GM19372 (cell line): ENCODE data around the gene XPR1.

ENCODE experiments used
- ATAC-seq: cut with Tn5 transposase; IDR thresholded peaks from one replicate; pipeline ENCODE4 v1.9.1; 2021; ENCODE audit warnings: mild to moderate bottlenecking, low read depth, moderate library complexity; ENCODE audit not compliant: unreplicated experiment

Gene XPR1

GRCh38 chr1:180924939-180925338, 293.1 kb downstream of the XPR1 start:
- ATAC-seq = no peak

- ATAC-seq = no peak
These were observed 293.7 kb downstream of the XPR1 start for GRCh38 chr1:180925471-180926051.

GRCh38 chr1:180926164-180926981, 294.6 kb downstream of the XPR1 start:
- ATAC-seq = peak; percentile 57

- no peak for ATAC-seq
These were observed 295.5 kb downstream of the XPR1 start for GRCh38 chr1:180927348-180927747.

GRCh38 chr1:180927841-180928240, 296.0 kb downstream of the XPR1 start:
- ATAC-seq = no peak

DNA sequence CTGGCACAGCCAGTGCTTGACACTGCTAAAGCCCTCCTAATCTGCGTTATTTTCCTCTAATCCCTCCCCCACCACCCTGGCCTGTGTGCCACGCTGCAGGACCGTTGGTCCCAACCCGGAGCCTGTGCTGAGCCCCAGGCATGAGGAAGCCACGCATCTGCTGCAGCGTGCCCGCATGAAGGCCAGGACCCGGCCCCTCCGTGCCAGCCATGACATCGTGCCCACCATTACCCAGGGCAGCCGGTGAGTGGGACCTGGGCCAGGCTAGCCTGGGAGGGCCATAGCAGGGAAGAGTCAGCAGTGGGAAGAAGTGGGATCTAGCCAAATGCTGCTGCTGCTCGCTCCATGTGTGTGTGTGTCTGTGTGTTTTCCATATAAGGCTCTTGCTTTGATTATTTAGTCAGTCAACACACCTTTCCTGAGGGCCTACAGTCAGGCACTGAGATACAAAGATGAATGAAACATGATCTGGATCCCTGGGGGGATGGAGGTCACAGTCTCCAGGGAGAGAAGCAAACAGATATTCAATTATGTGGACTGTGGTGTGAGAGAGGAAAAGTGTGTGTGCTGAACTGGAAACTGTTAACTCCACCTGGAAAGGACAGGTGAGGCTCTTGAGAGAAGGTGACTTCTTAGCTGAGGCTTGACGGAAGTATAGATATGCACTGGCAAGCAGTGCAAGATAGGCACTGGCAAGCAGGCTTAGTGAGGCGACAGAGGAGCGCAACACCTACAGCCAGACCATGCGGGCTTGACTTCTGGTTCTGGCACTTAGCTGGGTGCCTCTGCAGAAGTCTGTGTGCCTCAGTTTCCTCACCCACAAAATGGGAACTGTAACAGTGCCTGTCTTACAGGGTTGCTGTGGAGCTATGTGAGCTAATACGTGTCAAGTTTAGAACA, 296.8 kb downstream of the XPR1 start:
- ATAC-seq = no peak

DNA sequence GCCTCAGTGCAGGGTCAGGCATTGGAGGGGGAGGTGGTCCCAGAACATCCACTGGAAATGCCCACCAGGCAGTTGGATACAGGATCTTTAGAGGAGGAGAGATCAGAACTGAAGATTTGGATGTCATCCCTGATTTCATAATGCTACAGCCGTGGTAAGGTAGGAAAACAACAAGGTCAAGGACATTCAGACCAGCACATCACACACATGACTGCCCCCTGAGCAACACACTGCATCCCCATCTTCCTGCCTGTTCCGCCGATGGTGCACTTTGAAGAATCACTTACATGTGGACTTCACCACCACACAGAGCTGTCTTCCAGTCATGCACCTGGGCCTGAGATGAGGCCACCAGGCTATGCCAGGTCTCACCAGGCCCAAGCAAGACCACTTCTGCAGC, 297.6 kb downstream of the XPR1 start:
- no peak for ATAC-seq

DNA sequence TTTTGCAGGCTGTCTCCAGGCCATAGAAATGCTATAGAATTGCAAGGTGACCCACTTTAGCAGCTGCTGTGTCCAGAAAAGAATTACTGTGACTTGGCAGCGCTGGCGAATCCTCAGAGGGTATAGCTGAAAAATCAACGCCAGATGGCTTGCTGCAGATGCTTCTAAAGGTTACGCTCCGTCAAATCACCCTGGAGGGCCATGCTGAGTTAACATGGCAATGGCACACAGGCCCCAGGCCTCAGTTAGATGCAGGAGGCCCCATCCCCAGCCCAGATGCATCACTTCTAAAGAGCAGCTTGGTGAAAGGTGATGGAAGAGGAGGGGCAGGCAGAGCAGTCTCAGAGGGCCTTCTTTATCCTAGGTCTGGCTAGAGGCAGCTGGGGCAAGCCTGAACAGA, 298.9 kb downstream of the XPR1 start:
- ATAC-seq = no peak

GRCh38 chr1:180931529-180931928, 299.7 kb downstream of the XPR1 start:
- no peak for ATAC-seq

- no peak for ATAC-seq
These were observed 300.6 kb downstream of the XPR1 start for GRCh38 chr1:180932378-180932777.

DNA sequence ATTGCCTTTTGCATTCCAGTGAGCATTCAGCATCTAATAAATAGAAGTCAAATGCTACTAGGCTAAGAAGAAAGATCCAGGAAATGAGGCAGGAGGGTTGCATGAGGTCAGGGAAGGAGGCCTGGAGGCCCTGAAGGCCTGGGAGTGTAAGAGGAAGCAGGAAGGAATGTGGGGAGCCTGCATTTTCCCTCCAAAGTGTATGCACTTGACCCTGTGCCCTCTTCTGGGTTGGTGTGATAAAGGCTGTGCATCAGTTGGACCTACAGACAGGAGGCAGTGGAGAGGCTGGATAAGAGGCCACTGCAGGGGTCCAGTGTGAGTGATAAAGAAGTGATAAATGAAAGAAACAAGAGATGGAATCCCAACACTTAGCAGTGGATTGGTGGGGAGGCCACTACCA, 301.3 kb downstream of the XPR1 start:
- ATAC-seq = no peak

DNA sequence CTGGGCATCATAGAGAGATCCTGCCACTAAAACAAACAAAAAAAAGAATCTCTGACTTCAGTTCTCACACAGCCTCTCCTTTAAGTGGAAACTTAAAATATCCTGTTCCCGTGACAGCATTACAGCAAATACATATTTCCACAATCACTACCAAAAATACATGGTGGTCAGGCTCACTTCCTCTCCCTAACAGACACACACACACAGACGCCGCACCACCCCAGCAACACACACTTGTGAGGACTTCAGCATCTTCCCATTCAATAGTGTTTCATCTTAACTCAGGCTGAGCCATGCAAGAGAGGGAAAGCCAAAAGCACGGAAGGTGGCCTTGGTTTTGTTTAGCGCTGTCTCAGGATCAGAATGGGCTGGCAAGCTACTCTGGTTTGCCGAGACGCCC, 302.7 kb downstream of the XPR1 start:
- ATAC-seq = no peak

DNA sequence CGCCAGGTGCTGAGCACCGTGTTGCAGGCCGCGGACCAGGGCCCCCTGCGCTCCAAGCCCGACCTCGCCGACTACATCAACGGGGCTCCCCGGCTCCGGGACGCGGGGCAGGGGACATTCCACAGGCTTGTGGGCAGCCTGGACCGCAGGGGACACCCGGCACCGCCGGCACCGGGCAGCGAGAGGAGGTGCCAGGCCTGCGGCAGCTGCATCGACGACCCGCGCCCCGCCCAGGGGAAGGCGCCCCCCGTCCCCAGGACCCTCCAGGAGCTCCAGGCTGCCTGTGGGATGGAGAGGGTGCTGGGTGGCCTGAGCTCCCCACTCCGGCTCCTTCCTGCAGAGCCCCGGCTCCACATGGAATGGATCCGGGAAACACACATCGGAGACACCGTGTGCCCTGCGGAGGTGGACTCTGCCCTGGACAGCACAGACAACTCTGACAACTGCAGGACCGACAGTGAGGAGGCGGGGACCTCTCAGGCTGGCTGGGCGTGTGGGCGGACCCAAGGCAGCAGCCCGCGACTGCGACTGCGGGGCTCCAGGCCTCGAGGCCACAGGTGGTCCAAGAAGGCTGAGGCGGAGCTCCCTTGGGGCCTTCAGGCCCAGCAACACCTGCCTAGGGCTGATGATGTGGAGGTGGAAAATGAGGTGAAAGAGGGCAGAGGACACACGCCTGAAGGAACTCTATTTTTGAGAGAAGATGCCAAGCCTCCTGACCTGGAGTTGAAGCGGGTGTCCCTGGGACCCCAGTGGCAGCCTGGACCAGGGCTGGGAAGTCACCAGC, 303.7 kb downstream of the XPR1 start:
- no peak for ATAC-seq

- no peak for ATAC-seq
These were observed 304.5 kb downstream of the XPR1 start for GRCh38 chr1:180936110-180937011.

GRCh38 chr1:180937012-180937372, 305.2 kb downstream of the XPR1 start:
- no peak for ATAC-seq

DNA sequence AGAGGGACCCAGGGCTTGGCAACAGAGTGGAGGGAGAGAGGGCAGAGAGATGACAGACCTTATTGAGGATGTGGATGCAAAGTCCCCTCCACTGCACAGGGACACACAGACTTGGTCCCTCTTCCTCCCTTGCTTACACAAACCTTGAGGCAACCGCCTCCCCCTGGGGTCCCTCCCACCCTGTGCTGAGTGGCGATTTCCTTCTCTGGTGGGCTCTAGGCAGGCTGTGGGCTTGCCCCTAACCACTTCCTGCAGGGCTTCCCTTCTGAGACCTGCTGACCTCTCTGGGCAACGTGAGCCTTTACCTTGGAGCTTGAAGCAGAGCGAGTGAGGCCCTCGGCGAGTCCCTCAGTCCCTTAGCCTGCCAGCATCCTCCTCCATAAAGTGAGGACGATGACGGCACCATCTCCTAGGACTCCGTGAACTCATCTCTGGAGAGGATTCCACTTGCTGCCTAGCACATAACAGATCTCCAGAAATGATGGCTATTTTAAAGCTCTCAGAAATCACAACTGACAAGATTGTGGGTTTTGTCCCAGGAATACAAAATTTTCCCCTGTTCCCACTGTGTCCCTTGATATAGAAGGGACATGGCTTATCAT, 305.9 kb downstream of the XPR1 start:
- ATAC-seq = no peak

- ATAC-seq = no peak
These were observed 307.4 kb downstream of the XPR1 start for GRCh38 chr1:180939073-180939710.

GRCh38 chr1:180939711-180940103, 307.9 kb downstream of the XPR1 start:
- ATAC-seq = no peak
